HG03521 (cell line): ENCODE results near the gene CEP192.
"Not testable (repeated sequence)": the region's sequence is repeated elsewhere in the genome, so short reads cannot be mapped to it uniquely, and the experiment has no call there.

ENCODE experiments used
- ATAC-seq: cut with Tn5 transposase; IDR thresholded peaks from one replicate; pipeline ENCODE4 v1.9.1; 2021; ENCODE audit warnings: mild to moderate bottlenecking, moderate library complexity; ENCODE audit not compliant: unreplicated experiment

Gene CEP192

GRCh38 chr18:12989397-12990122 is 1.6 kb upstream of the CEP192 start:
- ATAC-seq = no peak

GRCh38 chr18:12990123-12990475 is 1.1 kb upstream of the CEP192 start:
- ATAC-seq = no peak

- ATAC-seq = no peak
Observed at GRCh38 chr18:12990641-12990966, 558 bp upstream of the CEP192 start.

- ATAC-seq = no peak
Observed at GRCh38 chr18:12991821-12992179, 638 bp downstream of the CEP192 start.

- ATAC-seq = no peak
Observed at GRCh38 chr18:12993439-12993838, 2.3 kb downstream of the CEP192 start.

- ATAC-seq = no peak
Observed at GRCh38 chr18:12995424-12995823, 4.3 kb downstream of the CEP192 start.

GRCh38 chr18:12995952-12996477 is 4.9 kb downstream of the CEP192 start:
- ATAC-seq = no peak

- no peak for ATAC-seq
Observed at GRCh38 chr18:12996661-12997292, 5.6 kb downstream of the CEP192 start.

GRCh38 chr18:12997330-12997729 is 6.2 kb downstream of the CEP192 start:
- ATAC-seq = not testable (repeated sequence)

- no peak for ATAC-seq
Observed at GRCh38 chr18:12998332-12999060, 7.3 kb downstream of the CEP192 start.

- ATAC-seq = no peak
Observed at GRCh38 chr18:13003466-13003896, 12.3 kb downstream of the CEP192 start.

GRCh38 chr18:13004396-13004795 is 13.2 kb downstream of the CEP192 start:
- ATAC-seq = no peak

- ATAC-seq = no peak
Observed at GRCh38 chr18:13005289-13005688, 14.1 kb downstream of the CEP192 start.

- ATAC-seq = no peak
Observed at GRCh38 chr18:13006531-13007247, 15.5 kb downstream of the CEP192 start.

- no peak for ATAC-seq
Observed at GRCh38 chr18:13007248-13007560, 16.0 kb downstream of the CEP192 start.

GRCh38 chr18:13011719-13012118 is 20.6 kb downstream of the CEP192 start:
- no peak for ATAC-seq

- ATAC-seq = no peak
Observed at GRCh38 chr18:13014232-13014631, 23.1 kb downstream of the CEP192 start.

- no peak for ATAC-seq
Observed at GRCh38 chr18:13014818-13015217, 23.7 kb downstream of the CEP192 start.

- ATAC-seq = no peak
Observed at GRCh38 chr18:13017247-13017875, 26.2 kb downstream of the CEP192 start.

GRCh38 chr18:13018374-13018773 is 27.2 kb downstream of the CEP192 start:
- no peak for ATAC-seq

GRCh38 chr18:13019301-13019700 is 28.1 kb downstream of the CEP192 start:
- ATAC-seq = no peak
